Epithelial cell of esophagus (primary cell): ENCODE measurements around the gene DNAH14.
A peak's percentile ranks its signal among the peaks of the same experiment; 100 is the strongest.
"Not testable (repeated sequence)": the region's sequence is repeated elsewhere in the genome, so short reads cannot be mapped to it uniquely, and the experiment has no call there.

Experiments
- DNase-seq: peaks from one replicate; pipeline ENCODE4 v3.0.0; 2010; ENCODE audit warnings: low read depth
- H3K4me3 ChIP-seq: 2 replicates; pipeline ENCODE4 v1.5.1; 2011; ENCODE audit warnings: mild to moderate bottlenecking, low read length, control low read depth
- CTCF ChIP-seq: IDR thresholded peaks from 2 replicates; pipeline ENCODE4 v1.5.1; 2011; ENCODE audit warnings: low read depth, mild to moderate bottlenecking, low read length, control low read depth, inconsistent platforms; ENCODE audit not compliant: insufficient read depth; ENCODE audit errors: missing control alignments

The DNAH14 gene

GRCh38 chr1:224929335-224930237 is at the start of gene DNAH14:
TSS of gene DNAH14 (plus strand) at chr1:224929675. CDS start at chr1:224952703, 23,028 bp downstream.
- H3K4me3 ChIP-seq = peak within 1 kb of the TSS; percentile 55

GRCh38 chr1:224880593-224881307 is 48.7 kb upstream of the DNAH14 start:
- TF ChIP-seq CTCF = no peak
- H3K4me3 ChIP-seq = no peak overlapping the region
- DNase-seq = no peak

More at GRCh38 chr1:224929335-224930237, at the start of gene DNAH14:
- no peak for TF ChIP-seq CTCF
- DNase-seq = peak; percentile 56

- DNase-seq, H3K4me3 ChIP-seq: not testable (repeated sequence)
Observed at GRCh38 chr1:224881308-224881692, 48.2 kb upstream of the DNAH14 start.

GRCh38 chr1:224881762-224882211 is 47.7 kb upstream of the DNAH14 start:
- TF ChIP-seq CTCF = no peak
- no peak for DNase-seq
- no peak overlapping the region for H3K4me3 ChIP-seq

- H3K4me3 ChIP-seq = no peak overlapping the region
- no peak for TF ChIP-seq CTCF
- no peak for DNase-seq
Observed at GRCh38 chr1:224882264-224882663, 47.2 kb upstream of the DNAH14 start.

GRCh38 chr1:224883091-224883490 is 46.4 kb upstream of the DNAH14 start:
- TF ChIP-seq CTCF = no peak
- DNase-seq = no peak

GRCh38 chr1:224884361-224884801 is 45.1 kb upstream of the DNAH14 start:
- H3K4me3 ChIP-seq = no peak overlapping the region
- no peak for TF ChIP-seq CTCF
- DNase-seq = no peak

More at GRCh38 chr1:224883091-224883490, 46.4 kb upstream of the DNAH14 start:
- H3K4me3 ChIP-seq = no peak overlapping the region

GRCh38 chr1:224885376-224885775 is 44.1 kb upstream of the DNAH14 start:
- not testable (repeated sequence) for H3K4me3 ChIP-seq, DNase-seq
